HG03280 (cell line): ENCODE measurements around the gene SH3RF1.
"Not testable (repeated sequence)": the region's sequence is repeated elsewhere in the genome, so short reads cannot be mapped to it uniquely, and the experiment has no call there.

Experiments used
- ATAC-seq: cut with Tn5 transposase; IDR thresholded peaks from one replicate; pipeline ENCODE4 v1.9.1; 2021; ENCODE audit warnings: mild to moderate bottlenecking, moderate library complexity; ENCODE audit not compliant: unreplicated experiment

The SH3RF1 gene

DNA sequence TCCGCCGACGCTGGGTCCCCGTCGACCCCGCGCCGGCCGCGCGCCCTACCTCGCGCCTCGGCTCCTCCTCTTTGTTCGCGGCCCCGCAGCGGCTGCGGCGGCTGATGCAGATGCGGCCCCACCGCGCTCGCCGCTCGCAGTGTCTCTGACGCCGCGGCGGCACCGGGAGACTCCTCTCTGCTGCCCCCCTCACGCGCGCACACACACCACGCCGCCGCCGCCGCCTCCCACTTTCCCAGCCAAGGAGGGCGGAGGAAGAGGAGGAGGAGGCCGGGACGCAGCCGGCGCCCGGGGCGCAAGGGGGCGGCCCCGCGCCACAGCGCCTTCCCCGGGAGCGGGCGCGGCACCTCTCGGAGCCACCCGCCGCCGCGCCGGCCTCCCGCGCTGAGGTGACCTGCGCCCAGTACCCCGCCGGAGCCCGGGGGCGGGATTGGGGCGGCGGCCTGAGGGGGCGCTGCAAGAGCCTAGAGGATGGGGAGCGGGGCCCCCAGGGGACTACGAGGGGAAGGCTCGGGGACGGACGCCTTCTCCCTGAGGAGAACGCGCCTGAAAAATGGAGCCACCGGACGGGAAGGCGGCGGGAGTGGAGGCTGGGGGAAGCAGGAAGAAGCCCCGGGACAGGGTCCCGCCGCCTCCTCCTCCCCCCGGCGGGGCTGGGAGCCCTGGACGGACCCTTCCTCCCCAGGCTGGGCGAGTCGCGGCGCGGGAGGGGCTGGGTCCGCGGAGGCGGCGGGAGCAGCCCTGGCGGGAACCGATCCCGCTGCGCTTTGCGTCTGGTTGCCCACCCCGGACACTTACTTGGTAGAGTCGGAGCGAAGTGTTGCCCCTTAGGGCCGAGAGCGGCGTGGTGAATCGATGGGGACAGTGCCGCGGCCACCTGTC, at the start of gene SH3RF1:
TSS of gene SH3RF1 (minus strand) at position 147 of the 882 bp plus-strand sequence. CDS start 1,744 bp downstream, outside the sequence.
- peak; percentile 56 for ATAC-seq

DNA sequence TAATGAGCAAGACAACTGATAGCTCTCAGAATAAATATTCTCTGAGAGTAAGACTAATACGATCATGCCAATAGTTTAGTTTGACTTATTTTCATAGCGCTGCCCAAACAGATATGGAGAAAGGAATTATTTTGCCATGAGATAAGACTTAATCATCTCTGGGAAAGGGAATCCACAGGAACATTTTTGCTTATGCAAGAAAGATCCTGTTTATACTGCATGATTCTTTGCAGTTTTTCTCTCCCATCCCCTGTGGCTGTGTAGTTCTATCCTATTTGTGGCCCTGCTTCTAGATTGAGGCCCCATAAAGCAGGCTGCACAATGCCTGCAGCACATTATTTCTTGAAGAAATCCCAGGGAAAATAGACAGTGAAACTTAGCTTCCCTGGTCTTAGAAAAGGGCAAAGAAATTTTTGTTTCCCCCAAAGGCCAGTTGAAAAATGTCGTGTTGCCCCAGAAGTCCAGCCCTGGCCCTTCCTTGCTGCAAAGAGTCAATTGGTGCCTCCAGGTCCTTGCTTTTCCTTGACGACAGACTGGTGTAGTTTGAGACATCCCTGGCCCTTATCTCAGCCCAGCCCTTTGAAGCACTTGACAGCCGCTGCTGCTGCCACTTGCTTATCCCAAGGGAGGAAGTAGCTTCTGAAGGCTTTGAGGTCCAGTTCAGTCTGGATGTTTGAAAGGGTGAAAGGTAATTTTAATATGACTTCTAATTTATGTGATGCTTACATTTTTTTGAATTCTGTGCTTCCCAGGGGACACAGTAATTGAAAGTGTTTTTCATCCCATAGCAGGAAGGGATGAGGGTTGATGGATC, 45.0 kb upstream of the SH3RF1 start:
- no peak for ATAC-seq

DNA sequence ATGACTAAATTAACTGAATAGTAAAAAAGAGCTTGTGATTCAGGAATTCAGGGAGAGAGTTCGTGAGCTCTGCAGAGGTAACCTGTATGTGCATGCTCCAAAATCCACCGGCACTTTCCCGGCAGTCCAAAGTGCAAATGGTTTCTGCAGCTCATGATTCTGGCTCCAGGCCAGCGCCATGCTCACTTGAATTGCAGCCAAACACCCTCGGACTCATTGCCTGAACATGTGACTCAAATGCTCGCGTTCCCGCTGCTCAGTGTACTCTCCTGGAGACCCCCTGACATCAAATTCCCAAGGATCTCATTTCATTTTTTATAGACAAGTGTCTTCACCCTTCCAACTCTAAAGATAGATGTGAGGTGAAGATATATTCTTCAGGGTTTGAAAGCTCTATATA, 44.1 kb upstream of the SH3RF1 start:
- ATAC-seq = no peak

DNA sequence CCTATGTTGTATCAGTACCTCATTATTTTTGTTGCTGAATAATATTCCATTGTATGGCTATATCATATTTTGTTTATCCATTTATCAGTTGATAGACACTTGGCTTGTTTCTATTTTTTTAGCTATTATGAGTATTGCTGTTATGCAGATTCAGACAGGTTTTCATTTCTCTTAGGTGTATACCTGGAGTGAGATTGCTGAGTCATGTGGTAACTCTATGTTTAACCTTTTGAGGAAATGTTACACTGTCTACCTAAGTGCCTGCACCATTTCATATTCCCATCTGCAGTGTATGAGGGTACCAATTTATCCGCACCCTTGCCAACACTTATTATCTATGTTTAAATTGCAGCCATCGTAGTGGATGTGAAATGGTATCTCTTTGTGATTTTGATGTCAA, 43.0 kb upstream of the SH3RF1 start:
- no peak for ATAC-seq

DNA sequence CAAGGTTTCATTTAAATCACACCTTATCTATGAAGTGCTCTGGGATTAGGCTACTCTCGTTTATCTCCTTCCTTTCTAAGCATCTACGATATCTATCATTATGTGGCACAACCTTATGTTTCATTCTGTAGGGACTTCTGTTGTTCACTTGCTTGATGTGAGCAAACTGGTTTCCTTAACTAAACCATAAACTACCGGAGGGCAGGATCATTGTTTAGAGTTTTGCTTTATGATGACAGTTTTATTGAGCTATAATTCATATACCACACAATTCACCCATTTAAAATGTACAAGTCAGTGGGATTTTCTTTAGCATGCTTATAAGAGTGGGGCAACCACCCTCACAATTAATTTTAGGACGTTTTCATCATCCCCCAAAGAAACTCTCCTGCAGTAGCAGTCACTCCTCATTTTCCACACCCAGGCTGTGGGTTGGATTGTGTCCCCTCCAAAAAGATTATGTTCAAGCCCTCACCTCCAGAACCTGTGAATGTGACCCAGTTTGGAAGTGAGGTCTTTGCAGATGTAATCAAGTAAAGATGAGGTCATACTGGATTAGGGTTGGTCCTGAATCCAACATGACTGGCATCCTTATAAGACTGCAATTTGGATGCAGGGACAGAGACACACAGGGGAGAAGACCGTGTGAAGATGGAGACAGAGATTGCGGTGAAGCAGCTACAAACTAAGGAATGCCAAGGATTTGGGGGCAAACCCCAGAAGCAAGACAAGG, 42.1 kb upstream of the SH3RF1 start:
- no peak for ATAC-seq

DNA sequence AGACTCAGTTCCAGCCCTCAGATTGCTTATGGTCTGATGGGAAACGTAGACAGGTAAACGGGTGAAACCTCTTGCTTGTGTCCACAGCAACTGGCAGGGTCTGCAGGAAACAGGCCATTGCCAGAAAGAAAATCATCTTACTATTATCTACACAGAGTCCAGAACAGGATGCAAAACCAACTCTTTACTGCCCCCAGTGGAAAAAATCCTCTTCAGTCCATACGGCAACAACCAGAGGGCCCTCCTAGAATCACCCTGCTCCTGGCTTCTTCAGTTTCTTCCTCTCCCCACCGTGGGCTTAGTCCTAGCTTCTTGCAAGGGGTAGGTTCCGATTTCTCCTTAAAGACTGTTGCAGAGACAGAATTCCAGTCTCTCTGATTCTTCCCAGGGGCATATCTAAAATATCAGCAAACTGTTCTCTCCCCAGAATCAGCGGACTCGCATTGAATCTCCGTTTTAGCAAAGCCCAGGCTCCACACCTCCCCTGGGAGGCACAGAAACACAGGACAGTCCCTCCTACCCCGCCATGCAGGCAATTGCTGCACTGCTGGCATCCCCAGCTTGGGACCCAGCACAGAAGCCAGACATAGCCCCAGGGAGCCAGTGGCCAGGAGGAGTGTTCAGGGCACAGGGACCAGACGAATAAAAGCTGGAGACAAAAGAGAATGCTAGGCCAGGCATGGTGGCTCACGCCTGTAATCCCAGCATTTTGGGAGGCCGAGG, 41.0 kb upstream of the SH3RF1 start:
- ATAC-seq = peak; percentile 91

DNA sequence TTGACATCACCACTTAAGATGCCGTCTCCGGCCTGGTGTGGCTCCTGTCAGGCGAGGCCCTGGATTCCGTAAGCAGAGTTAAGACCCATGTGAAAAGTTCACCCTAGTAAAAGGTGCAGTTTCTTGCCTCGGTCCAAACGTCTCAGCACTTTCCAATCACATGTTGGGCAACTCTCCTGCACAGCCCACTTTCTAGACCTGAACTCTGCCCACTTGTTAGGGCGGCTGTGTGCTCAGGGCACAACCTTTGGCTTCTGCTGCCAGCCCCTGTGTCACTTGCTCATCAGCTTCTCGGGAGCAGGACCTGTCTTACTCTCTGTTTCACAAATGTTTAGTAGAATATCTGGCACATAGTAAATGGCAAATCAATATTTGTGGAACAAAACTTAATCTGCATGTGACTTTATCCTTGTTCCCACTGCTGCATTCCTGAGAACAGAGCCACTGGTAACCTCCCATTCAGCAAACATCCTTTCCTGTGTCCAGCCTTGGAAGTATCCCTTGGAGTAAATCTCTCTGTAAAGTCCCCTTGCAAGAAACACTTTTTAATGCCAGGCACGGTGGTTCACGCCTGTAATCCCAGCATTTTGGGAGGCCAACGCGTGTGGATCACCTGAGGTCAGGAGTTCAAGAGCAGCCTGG, 38.7 kb upstream of the SH3RF1 start:
- no peak for ATAC-seq

DNA sequence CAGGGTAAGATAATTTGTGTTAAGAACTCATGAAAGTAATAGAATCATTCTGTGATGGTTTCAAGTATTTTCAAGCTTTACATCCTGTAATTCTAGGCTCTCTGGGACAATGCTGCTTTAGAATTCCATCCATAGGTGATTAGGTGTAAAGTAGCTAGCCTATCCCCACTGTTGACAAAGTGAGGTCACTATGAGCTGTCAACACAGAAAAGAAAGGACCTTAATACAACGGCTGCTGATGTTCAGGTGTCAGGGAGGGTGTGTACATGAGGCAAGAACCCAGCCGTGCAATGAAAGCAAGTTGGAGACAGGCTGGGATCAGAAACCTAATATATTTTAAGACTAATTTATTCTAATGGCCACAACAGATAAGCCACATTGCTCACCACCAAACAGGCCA, 36.8 kb upstream of the SH3RF1 start:
- ATAC-seq = no peak

DNA sequence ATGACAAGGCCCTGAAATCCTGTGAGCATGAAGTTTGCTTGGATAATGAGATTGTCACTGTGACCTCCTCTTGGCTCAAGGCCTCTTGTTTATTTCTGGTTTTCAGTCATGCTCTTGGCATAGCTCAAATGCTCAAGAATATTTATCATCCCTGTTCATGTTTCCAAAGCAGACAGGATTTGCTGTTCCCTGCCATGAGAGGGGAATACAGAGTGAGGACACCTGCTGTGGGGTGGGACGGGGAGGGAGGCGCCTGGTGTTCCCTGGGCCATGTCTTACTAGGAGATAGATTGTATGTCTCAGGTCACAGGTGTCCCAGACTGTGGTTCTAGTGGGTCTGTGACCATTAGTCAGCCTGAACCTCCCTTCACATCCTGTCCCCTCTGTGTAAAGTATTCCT, 34.9 kb upstream of the SH3RF1 start:
- no peak for ATAC-seq

DNA sequence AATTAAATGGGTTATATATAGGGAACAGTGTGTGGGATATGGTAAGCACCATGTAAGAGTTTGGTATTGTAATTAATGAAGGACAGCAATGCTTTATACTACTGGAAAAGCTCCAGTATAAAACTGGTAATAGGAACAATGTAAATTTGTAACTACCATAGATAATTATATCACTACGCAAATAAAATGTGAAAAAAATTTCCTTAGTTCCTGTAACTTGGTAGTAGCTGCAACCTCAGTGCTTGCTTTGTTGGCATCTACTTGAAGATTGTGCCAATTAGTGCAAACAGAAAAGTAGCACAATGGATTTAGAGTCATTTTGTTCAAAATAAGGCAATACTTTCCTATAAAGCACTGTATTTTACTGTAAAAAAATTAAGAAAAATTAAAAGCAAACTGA, 34.4 kb upstream of the SH3RF1 start:
- no peak for ATAC-seq

DNA sequence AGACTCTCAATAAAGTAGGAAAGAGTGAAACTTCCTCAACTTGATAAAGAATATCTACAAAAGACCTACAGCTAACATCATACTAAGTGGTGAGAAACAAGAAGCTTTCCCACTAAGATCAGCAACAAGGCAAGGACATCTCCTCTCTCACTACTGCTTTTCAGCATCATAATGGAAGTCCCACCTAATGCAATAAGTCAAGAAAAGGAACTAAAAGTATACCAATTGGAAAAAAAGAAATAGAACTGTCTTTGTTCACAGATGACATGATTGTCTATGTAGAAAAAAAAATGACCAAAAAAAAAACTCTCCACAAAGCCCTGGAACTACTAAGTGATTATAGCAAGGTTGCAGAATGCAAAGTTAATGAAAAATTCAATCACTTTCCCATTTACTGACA, 25.1 kb upstream of the SH3RF1 start:
- no peak for ATAC-seq

DNA sequence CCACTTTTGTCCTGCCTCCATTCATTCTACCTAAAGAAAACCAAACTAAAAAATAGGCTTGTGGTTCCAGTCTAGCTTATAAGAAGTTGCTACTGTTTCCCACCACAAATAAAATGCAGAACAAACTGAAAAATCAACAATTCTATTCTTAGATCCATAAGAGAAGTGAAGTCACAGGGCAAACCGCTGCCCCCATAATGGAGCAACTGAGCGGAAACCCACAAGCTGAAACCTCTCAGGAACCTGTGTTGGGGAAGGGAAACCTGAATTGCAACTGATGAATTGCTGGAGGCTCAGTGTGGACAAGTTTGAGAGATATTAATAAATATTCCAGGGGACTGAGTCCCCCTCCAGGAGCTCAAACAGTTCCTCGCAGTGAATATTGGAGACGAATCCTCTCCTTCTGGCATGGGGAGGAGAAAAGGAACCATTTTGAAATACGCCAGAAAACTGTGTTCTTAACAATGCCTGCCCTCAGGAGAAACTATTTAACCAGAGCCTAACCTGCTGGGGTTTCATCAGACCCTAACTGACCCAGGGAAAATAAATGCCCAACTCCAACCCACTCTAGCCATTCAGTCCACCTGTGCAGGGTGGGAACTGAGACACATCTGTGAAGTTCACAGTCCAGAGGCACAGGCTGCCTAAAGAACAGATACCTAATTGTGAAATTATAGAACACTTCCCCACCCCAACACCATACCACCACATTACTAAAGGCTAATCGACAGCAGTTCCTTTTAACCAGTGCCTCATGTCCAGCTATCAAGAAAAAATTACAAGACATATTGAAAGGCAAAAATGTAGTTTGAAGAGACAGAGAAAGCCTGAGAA, 22.8 kb upstream of the SH3RF1 start:
- peak; percentile 77 for ATAC-seq

DNA sequence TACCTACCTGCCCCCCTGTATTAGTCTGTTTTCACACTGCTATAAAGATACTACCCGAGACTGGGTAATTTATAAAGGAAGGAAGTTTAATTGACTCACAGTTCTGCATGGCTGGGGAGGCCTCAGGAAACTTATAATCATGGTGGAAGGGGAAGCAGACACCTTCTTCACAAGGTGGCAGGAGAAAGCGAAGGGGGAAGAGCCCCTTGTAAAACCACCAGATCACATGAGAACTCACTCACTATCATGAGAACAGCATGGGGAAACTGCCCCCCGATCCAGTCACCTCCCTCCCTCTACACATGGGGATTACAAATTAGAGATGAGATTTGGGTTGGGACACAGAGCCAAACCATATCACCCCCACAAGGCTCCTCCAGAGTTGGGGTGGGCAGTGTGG, 17.2 kb upstream of the SH3RF1 start:
- not testable (repeated sequence) for ATAC-seq

DNA sequence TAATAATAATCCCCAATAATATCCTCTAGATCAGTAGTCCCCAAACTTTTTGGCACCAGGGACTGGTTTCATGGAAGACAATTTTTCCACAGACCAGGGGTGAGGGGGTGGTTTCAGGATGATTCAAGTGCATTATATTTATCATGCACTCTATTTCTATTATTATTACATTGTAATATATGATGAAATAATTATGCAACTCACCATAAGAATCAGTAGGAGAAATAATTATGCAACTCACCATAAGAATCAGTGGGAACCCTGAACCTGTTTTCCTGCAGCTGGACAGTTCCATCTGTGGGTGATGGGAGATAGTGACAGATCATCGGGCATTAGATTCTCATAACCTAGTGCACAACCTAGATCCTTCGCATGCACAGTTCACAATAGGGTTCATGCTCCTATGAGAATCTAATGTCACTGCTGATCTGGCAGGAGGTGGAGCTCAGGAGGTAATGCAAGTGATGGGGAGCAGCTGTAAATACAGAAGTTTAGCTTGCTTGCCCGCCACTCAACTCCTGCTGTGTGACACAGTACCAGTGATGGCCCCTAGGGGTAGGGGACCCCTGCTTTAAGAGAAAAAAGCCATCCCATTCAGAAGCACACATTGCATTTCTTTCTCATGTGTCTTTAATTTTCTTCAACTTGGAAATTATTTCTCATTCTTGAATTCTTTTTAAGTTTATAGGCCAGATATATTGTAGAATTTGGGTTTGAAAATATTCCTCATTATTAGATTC, 16.0 kb upstream of the SH3RF1 start:
- ATAC-seq = no peak

DNA sequence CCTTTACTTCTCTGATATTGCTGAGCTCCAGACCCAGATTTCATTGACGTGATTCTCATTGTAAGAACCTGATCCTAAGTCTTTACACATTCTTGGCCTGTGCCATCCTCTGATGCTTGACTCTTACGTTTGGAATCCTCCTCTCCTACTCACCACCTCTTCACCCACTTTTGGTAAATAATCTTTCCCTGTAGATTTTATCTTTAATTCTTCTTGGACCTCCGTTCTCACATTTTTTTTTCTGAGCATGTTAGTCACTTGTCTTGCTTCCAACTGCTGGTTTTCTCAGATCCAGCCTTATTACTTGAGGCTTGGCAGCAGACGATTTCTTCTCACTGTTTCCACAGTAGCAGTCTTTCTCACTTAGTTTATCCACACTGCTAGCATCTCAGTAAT, 12.4 kb upstream of the SH3RF1 start:
- ATAC-seq = no peak

DNA sequence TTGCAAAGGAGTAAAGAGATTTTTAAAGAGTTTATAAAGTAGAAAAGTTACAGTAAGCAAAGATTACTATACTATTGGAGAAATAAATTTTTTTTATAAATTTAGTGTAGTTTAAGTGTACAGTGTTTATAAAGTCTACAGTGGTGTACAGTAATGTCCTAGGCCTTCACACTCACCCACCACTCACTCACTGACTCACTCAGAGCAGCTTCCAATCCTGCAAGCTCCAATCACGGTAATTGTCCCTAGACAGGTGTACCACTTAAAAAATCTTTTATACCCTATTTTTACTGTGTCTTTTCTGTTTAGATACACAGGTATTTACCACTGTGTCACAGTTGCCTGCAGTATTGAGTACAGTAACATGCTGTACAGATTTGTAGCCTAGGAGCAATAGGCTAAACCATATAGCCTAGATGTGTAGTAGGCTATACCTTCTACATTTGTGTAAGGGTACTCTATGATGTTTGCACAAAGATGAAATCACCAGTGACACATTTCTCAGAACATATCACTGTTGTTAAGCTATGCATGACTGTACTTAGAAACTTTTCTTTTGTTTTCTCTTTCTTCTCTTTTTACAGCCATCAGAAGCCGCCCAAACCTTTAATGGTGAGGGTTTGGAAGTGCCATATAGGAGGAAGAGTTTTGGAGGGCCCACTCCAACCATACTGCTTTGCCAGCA, 11.8 kb upstream of the SH3RF1 start:
- no peak for ATAC-seq

DNA sequence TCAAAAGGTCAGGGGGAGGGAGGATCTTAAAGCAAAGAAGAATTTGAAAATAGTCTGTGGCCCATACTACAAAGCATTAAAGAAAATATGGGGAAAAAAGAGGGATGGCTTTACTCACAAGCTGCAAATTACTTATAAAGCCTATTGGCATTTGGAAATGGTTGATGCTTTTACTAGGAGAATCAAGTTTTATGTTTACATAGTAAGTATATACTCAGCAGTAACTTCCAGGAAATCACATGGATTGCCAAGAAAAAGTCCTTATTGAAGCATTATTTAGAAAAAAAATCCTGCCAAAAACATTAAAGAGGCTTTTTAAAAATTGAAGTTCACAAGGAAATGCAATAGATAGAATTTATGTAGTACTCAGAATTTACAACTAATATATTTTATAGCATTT, 8.4 kb upstream of the SH3RF1 start:
- ATAC-seq = no peak

DNA sequence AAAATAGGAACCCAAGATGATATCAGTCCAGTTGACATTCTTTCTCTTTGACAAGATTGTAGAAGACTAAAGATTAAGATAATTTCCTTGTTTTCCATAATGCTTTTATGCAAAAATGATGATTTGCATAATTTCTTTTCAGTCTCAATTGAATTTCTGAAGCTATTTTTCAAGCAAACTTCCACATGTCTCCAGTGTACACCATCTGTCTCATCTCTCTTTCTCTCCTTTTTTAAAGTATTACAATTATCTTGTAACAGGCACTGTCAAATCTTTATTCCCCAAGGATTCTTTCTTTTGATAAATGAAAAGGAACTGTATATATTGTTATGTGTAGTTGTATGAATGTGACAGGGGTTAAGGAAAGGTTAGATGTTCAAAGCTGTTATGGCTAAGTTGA, 7.9 kb upstream of the SH3RF1 start:
- no peak for ATAC-seq
